Astrocyte (in vitro differentiated cells and primary cell): ENCODE data around the gene VPS13D. TPM values are rescaled to one million over a fixed set of nuclear protein-coding genes. Genes with fewer than 3 reads are reported as not detected.

Experiments
- DNase-seq: peaks from one replicate; pipeline ENCODE4 v3.0.0-alpha.2; 2010; ENCODE audit warnings: low read depth
- FAIRE-seq: peaks from 2 replicates; lab custom pipeline; 2011; peaks lifted over from hg19 to GRCh38; lab: Jason Lieb, UNC
- H2AFZ ChIP-seq: 2 replicates; pipeline ENCODE4 v1.6.0; 2012; ENCODE audit warnings: low read depth, low read length, inconsistent platforms
- H3K27ac ChIP-seq: 2 replicates; pipeline ENCODE4 v1.5.1; 2011; ENCODE audit warnings: low read depth, low read length, inconsistent platforms
- H3K27me3 ChIP-seq: 2 replicates; pipeline ENCODE4 v1.6.0; 2011; ENCODE audit warnings: low read length, inconsistent platforms; ENCODE audit not compliant: insufficient read depth
- H3K36me3 ChIP-seq: 2 replicates; pipeline ENCODE4 v1.5.1; 2011; ENCODE audit warnings: low read length, inconsistent platforms; ENCODE audit not compliant: insufficient read depth
- H3K4me1 ChIP-seq: 2 replicates; pipeline ENCODE4 v1.5.1; 2011; ENCODE audit warnings: low read length, inconsistent platforms; ENCODE audit not compliant: insufficient read depth
- H3K4me2 ChIP-seq: 2 replicates; pipeline ENCODE4 v1.6.0; 2012; ENCODE audit warnings: low read length, inconsistent platforms
- H3K4me3 ChIP-seq: 2 replicates; pipeline ENCODE4 v1.5.1; 2011; ENCODE audit warnings: low read depth, mild to moderate bottlenecking, low read length, inconsistent platforms; ENCODE audit not compliant: insufficient read depth
- H3K79me2 ChIP-seq: 2 replicates; pipeline ENCODE4 v1.6.0; 2012; ENCODE audit warnings: mild to moderate bottlenecking, low read length, inconsistent platforms; ENCODE audit not compliant: insufficient read depth
- H3K9ac ChIP-seq: 2 replicates; pipeline ENCODE4 v1.6.0; 2012; ENCODE audit warnings: mild to moderate bottlenecking, low read length, inconsistent platforms
- H3K9me3 ChIP-seq: 2 replicates; pipeline ENCODE4 v1.5.1; 2012; ENCODE audit warnings: low read depth, mild to moderate bottlenecking, low read length, inconsistent platforms; ENCODE audit not compliant: insufficient read depth
- H4K20me1 ChIP-seq: 2 replicates; pipeline ENCODE4 v1.6.0; 2012; ENCODE audit warnings: low read length, inconsistent platforms; ENCODE audit not compliant: insufficient read depth
- H3K27ac Mint-ChIP-seq: one replicate; pipeline ENCODE4 v1.8.0; 2021; ENCODE audit warnings: mild to moderate bottlenecking, mixed read lengths; ENCODE audit not compliant: unreplicated experiment
- H3K27me3 Mint-ChIP-seq: one replicate; pipeline ENCODE4 v1.8.0; 2021; ENCODE audit warnings: low read depth, mixed read lengths; ENCODE audit not compliant: unreplicated experiment
- H3K36me3 Mint-ChIP-seq: one replicate; pipeline ENCODE4 v1.8.0; 2021; ENCODE audit warnings: low read depth, mixed read lengths; ENCODE audit not compliant: unreplicated experiment
- H3K4me1 Mint-ChIP-seq: one replicate; pipeline ENCODE4 v1.8.0; 2021; ENCODE audit warnings: low read depth, mixed read lengths; ENCODE audit not compliant: unreplicated experiment
- H3K4me3 Mint-ChIP-seq: one replicate; pipeline ENCODE4 v1.8.0; 2021; ENCODE audit warnings: mild to moderate bottlenecking, moderate library complexity, mixed read lengths; ENCODE audit not compliant: unreplicated experiment
- H3K9me3 Mint-ChIP-seq: one replicate; pipeline ENCODE4 v1.8.0; 2021; ENCODE audit warnings: mild to moderate bottlenecking, mixed read lengths; ENCODE audit not compliant: unreplicated experiment
- EZH2 ChIP-seq: IDR thresholded peaks from 2 replicates; pipeline ENCODE4 v1.6.1; 2012; ENCODE audit warnings: mild to moderate bottlenecking, low read length, inconsistent platforms; ENCODE audit not compliant: insufficient read depth
- total RNA-seq: library from RNA; stranded (reverse); gene quantifications from 2 replicates; pipeline ENCODE4 v1.2.1, GENCODE V29; 2021
- TF ChIP-seq, protein P1 (sequence below): IDR thresholded peaks from 2 replicates; pipeline ENCODE4 v1.5.1; 2011; ENCODE audit warnings: low read depth, mild to moderate bottlenecking, inconsistent platforms, low read length, moderate library complexity; ENCODE audit not compliant: insufficient read depth

The VPS13D gene
- total RNA-seq, 1 donor from 2014 or later: 25.9 TPM

DNA sequence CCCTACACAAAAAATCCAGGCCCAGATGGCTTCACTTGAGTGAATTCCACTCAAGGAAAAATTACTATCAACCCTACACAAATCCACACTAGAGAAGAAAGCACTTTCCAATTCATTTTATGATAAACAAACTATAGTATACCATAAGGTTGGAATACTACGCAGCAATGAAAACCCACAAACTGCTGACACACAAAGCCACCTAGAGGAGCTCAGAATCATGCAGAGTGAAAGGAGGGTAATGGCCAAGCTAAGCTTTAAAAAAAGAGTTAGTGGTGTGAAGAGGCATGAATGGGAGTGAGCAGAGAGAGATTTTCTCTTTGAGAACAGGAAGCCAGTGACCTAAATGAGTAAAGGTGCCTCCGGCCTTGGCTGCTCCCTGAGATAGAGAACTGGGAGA is 294.4 kb downstream of the VPS13D start:
- Mint-ChIP-seq H3K27ac (no peak overlapping the region), H3K36me3 (peaks cover 4% of the 10 kb centered on the region), H3K4me3 (no peak overlapping the region), H3K9me3 (no peaks in the 10 kb centered on the region), H3K27me3 (peaks cover 12% of the 10 kb centered on the region), H3K4me1 (no peaks in the 10 kb centered on the region)
- no peaks in the 10 kb centered on the region for H3K9me3 ChIP-seq
- no peaks in the 10 kb centered on the region for H3K27me3 ChIP-seq
- no peak overlapping the region for H3K4me2 ChIP-seq
- TF ChIP-seq, protein P1, sequence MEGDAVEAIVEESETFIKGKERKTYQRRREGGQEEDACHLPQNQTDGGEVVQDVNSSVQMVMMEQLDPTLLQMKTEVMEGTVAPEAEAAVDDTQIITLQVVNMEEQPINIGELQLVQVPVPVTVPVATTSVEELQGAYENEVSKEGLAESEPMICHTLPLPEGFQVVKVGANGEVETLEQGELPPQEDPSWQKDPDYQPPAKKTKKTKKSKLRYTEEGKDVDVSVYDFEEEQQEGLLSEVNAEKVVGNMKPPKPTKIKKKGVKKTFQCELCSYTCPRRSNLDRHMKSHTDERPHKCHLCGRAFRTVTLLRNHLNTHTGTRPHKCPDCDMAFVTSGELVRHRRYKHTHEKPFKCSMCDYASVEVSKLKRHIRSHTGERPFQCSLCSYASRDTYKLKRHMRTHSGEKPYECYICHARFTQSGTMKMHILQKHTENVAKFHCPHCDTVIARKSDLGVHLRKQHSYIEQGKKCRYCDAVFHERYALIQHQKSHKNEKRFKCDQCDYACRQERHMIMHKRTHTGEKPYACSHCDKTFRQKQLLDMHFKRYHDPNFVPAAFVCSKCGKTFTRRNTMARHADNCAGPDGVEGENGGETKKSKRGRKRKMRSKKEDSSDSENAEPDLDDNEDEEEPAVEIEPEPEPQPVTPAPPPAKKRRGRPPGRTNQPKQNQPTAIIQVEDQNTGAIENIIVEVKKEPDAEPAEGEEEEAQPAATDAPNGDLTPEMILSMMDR: no peak
- H4K20me1 ChIP-seq: no peaks in the 10 kb centered on the region
- DNase-seq: no peak
- no peak overlapping the region for H2AFZ ChIP-seq
- H3K9ac ChIP-seq: no peak overlapping the region
- no peaks in the 10 kb centered on the region for H3K36me3 ChIP-seq
- H3K27ac ChIP-seq: no peak overlapping the region
- H3K4me1 ChIP-seq: peaks cover 4% of the 10 kb centered on the region
- no peak for FAIRE-seq
- no peaks in the 10 kb centered on the region for H3K79me2 ChIP-seq
- H3K4me3 ChIP-seq: no peak overlapping the region

DNA sequence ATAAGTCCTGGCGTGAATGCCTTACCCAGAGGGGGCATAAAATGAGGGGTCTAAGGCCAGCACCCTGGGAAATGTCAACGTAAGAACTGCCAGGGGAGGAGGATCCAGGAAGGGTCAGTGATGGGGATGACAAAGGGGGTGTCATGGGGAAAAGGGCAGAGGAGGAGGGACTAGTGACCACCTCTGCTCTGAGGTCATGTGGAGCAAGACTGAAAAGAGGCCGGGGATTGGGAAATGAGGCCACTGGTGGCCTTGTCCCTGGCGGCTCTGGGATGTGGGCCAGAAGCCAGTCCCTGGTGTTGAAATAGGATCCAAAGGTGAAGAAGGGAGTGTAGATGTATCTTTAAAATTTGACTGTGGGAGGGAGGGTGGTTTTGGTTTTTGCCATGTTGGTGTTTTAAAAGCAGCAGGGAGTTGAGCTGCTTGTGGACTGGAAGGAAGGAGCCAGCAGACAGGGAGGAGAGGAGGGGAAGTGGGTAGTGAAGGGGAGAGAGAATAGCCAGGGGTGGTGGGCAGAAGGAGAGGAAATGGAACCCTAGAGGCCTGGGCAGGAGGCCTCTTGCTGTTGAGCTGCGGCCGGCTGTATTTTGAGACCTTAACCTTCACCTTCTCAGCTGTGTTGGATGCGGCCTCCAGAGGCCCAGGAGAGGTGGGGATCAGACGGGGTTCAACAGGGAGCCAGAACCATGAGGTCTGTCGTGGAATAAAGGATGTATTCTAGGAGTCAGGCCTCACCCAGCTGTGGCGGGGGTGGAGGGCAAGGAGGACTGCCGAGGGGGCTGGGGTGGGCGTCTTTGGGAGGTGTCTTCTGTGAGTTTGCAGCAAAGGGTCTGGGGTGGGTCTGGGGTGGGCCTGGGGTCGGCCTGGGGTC is 295.7 kb downstream of the VPS13D start:
- Histone ChIP-seq H2AFZ (no peak overlapping the region), H3K36me3 (no peaks in the 10 kb centered on the region), H3K4me3 (no peak overlapping the region), H3K4me2 (no peak overlapping the region), H4K20me1 (no peaks in the 10 kb centered on the region), H3K27ac (no peak overlapping the region), H3K27me3 (no peaks in the 10 kb centered on the region), H3K9ac (no peak overlapping the region), H3K9me3 (no peaks in the 10 kb centered on the region), H3K4me1 (peaks cover 4% of the 10 kb centered on the region), H3K79me2 (no peaks in the 10 kb centered on the region)
- Mint-ChIP-seq H3K4me1 (no peaks in the 10 kb centered on the region), H3K36me3 (no peaks in the 10 kb centered on the region), H3K4me3 (no peak overlapping the region), H3K27ac (no peak overlapping the region), H3K27me3 (peaks cover 2% of the 10 kb centered on the region), H3K9me3 (no peaks in the 10 kb centered on the region)
- no peak for DNase-seq
- no peak for FAIRE-seq
- TF ChIP-seq, protein P1: no peak
- no peak for TF ChIP-seq EZH2

DNA sequence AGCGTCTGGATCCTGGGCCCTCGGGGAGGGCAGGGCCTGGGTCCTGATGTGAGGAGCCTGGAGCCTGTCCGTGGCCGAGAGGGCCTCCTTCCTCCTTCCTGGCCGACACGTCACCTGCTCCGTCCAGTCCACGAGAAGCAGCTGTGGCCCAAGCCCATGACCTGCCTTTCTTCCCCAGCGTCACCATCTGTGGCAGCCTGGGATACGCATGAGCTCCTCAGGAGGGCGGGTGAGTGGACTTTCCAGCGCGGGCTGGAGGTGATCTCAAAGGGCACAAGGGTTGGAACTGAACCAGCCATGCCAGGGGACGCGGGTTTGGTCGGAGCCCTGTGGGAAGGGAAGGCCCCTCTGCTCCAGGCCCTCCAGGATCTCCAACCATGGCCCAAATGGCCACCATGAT is 297.7 kb downstream of the VPS13D start:
- Histone ChIP-seq H3K4me2 (no peak overlapping the region), H3K4me1 (peaks cover 4% of the 10 kb centered on the region), H3K27me3 (no peaks in the 10 kb centered on the region), H3K9me3 (no peaks in the 10 kb centered on the region), H2AFZ (no peak overlapping the region), H3K27ac (no peak overlapping the region), H4K20me1 (no peaks in the 10 kb centered on the region), H3K4me3 (no peak overlapping the region), H3K36me3 (no peaks in the 10 kb centered on the region), H3K9ac (no peak overlapping the region), H3K79me2 (no peaks in the 10 kb centered on the region)
- no peaks in the 10 kb centered on the region for H3K4me1 Mint-ChIP-seq
- no peaks in the 10 kb centered on the region for H3K9me3 Mint-ChIP-seq
- no peak overlapping the region for H3K27ac Mint-ChIP-seq
- no peaks in the 10 kb centered on the region for H3K36me3 Mint-ChIP-seq
- DNase-seq: no peak
- no peaks in the 10 kb centered on the region for H3K27me3 Mint-ChIP-seq
- no peak overlapping the region for H3K4me3 Mint-ChIP-seq
- no peak for FAIRE-seq
- TF ChIP-seq, protein P1: no peak
- TF ChIP-seq EZH2: no peak
